ENCODE results near the gene POLA2.

Gene POLA2

GRCh38 chr11:65288706-65289536 is 27.2 kb downstream of the POLA2 start:
- DNase-seq = peak; percentile 34

- DNase-seq = peak; percentile 99
Observed at GRCh38 chr11:65290448-65291165, 28.8 kb downstream of the POLA2 start.

GRCh38 chr11:65291613-65292012 is 29.9 kb downstream of the POLA2 start:
- DNase-seq = peak; percentile 10

- peak; percentile 89 for DNase-seq
Observed at GRCh38 chr11:65292890-65293289, 31.1 kb downstream of the POLA2 start.

- no peak for DNase-seq
Observed at GRCh38 chr11:65293909-65294381, 32.2 kb downstream of the POLA2 start.

GRCh38 chr11:65295001-65295400 is 33.2 kb downstream of the POLA2 start:
- DNase-seq = no peak

- no peak for DNase-seq
Observed at GRCh38 chr11:65295571-65296341, 34.0 kb downstream of the POLA2 start.

GRCh38 chr11:65297026-65297672 is 35.4 kb downstream of the POLA2 start:
- DNase-seq = no peak

GRCh38 chr11:65298131-65298535 is 36.4 kb downstream of the POLA2 start:
- DNase-seq = no peak

GRCh38 chr11:65298655-65299179 is 37.0 kb downstream of the POLA2 start:
- DNase-seq = no peak

GRCh38 chr11:65300621-65301275 is 39.0 kb downstream of the POLA2 start:
- no peak for DNase-seq

GRCh38 chr11:65301491-65302329 is 39.9 kb downstream of the POLA2 start:
- DNase-seq = no peak

GRCh38 chr11:65303555-65303954 is 41.8 kb downstream of the POLA2 start:
- DNase-seq = no peak

- DNase-seq = no peak
Observed at GRCh38 chr11:65304110-65304509, 42.3 kb downstream of the POLA2 start.

- DNase-seq = no peak
Observed at GRCh38 chr11:65304613-65305012, 42.9 kb downstream of the POLA2 start.

GRCh38 chr11:65305501-65306268 is 43.9 kb downstream of the POLA2 start:
- no peak for DNase-seq

- DNase-seq = no peak
Observed at GRCh38 chr11:65307298-65308229, 45.8 kb downstream of the POLA2 start.

- no peak for DNase-seq
Observed at GRCh38 chr11:65308281-65308891, 46.6 kb downstream of the POLA2 start.

- no peak for DNase-seq
Observed at GRCh38 chr11:65309006-65309405, 47.2 kb downstream of the POLA2 start.

Measured in MV-4-11 (cell line).